Naive thymus-derived CD8-positive, alpha-beta T cell (primary cell): ENCODE data around the gene TTC39B. TPM values are rescaled to one million over a fixed set of nuclear protein-coding genes. Genes with fewer than 3 reads are reported as not detected.
A peak's percentile ranks its signal among the peaks of the same experiment; 100 is the strongest.

ENCODE experiments used
- ATAC-seq, 2 donors: fragments of 150-1000 bp; cut with Tn5 transposase in 1 of 2; sonication (Bioruptor Pico), chemical (Tn5 transposase) in 1 of 2; 1 replicate in 1 of 2; 2 replicates in 1 of 2; pipeline ENCODE4 v1.10.0; 2021; ENCODE audit warnings: mild to moderate bottlenecking in 2 of 2, moderate library complexity in 2 of 2
- POLR2A ChIA-PET: fragments of 350-600 bp; sonication (Branson Sonifier 250); formaldehyde crosslinking; loops from one replicate; lab custom pipeline; 2021; ENCODE audit warnings: antibody characterized with exemption; lab: Charles Lee
- DNase-seq, 10 donors: peaks; one replicate each; pipeline versions ENCODE4 v3.0.0 to v3.0.0-alpha.2; 2020 to 2022
- H3K27ac Mint-ChIP-seq, 10 donors: one replicate each; pipeline ENCODE4 v1.8.0; 2020 to 2022; ENCODE audit warnings: mild to moderate bottlenecking in 10 of 10, mixed read lengths in 10 of 10, moderate library complexity in 4 of 10, inconsistent platforms in 1 of 10
- H3K27me3 Mint-ChIP-seq, 5 donors: one replicate each; pipeline ENCODE4 v1.8.0; 2021 to 2022; ENCODE audit warnings: mixed read lengths in 5 of 5
- H3K36me3 Mint-ChIP-seq, 3 donors: one replicate each; pipeline ENCODE4 v1.8.0; 2020 to 2022; ENCODE audit warnings: mixed read lengths in 3 of 3, mild to moderate bottlenecking in 2 of 3, inconsistent platforms in 1 of 3
- H3K4me1 Mint-ChIP-seq, 4 donors: one replicate each; pipeline ENCODE4 v1.8.0; 2021 to 2022; ENCODE audit warnings: mixed read lengths in 4 of 4
- H3K4me3 Mint-ChIP-seq, 10 donors: one replicate each; pipeline ENCODE4 v1.8.0; 2020 to 2022; ENCODE audit warnings: mild to moderate bottlenecking in 10 of 10, mixed read lengths in 10 of 10, moderate library complexity in 6 of 10, inconsistent platforms in 1 of 10
- H3K9me3 Mint-ChIP-seq, 9 donors: one replicate each; pipeline ENCODE4 v1.8.0; 2020 to 2022; ENCODE audit warnings: mixed read lengths in 9 of 9, mild to moderate bottlenecking in 3 of 9, inconsistent platforms in 1 of 9, moderate library complexity in 1 of 9
- polyA plus RNA-seq, 3 donors: library from polyadenylated mRNA; unstranded; fragments of 300-500 nt; fragmentation: Illumina TruSeq; gene quantifications; one replicate each; pipeline ENCODE4 v1.2.3, GENCODE V29; 2021
- total RNA-seq, 8 experiments: library from RNA in 2 of 8; stranded (reverse) in 2 of 8; gene quantifications; one replicate each; pipeline ENCODE4 v1.2.3 and lab custom pipeline; 2021 to 2026

Gene TTC39B
- total and polyA plus RNA-seq, 5 experiments from 2014 or later, result 4.5 to 44.8 (median 13.0) TPM

DNA sequence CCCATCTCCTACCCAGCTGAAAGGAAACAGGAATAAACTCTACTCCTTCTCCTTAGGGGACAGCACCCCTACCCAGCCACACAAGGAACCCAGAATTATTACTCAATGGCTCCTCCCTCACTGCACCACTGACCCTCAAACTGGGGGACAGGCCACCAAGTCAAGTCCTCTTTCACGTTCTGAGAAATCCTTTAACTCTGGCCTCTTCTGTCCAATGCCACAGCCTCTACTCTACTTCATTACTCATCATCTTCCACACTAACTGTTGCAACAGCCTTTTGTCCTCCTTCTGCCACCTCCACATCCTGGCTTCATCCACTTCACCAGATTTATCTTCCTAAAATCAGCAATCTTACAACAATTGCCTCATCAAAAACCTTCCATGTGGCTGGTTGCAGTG, 6.8 kb downstream of the TTC39B start:
- Mint-ChIP-seq H3K36me3 (peaks cover 0 to 24% (median 4%) of the 10 kb centered on the region in 3 donors), H3K9me3 (peaks cover 0 to 9% (median 2%) of the 10 kb centered on the region in 9 donors), H3K4me3 (peak overlapping the region; percentile 76 to 92 (median 84)), H3K4me1 (peaks cover 39 to 80% (median 76%) of the 10 kb centered on the region in 4 donors), H3K27ac (peak overlapping the region; percentile 93 to 100 (median 97)), H3K27me3 (no peaks in the 10 kb centered on the region)
- ATAC-seq, result no peak
- no peak for DNase-seq
- POLR2A ChIA-PET, result interaction anchor here (1.1 to 9.4 kb wide), 5 partner anchors 7 to 211 kb away, joined by 3 to 129 read pairs (median 8); partner anchors contain the start of genes PSIP1, SNAPC3 and TTC39B

DNA sequence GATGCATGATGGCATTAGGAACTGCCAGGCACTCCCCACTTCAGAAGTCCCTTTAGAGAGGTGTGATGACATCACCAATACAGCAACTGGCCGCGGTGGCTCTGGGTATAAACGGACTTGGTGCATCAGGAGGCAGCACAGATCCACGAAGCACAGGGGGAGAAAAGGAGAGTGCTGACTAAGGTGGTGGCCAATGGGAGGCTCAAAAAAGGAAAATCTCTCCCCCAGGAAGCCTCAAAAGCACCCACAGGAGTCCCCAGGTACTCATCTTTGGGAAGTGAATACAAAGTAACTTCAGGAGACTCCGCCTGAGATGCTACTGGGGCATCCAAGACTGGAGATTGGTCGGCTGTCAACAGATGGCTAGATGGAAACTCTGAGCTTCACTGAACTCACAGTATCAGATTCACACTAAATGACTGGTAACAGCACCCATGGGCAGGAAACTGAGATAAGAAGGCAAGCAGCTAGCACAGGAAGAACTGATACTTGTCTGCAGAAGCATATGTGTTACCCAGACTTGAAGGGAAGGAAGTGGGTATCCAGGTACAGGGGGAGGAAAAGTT, 7.6 kb downstream of the TTC39B start:
- H3K4me1 Mint-ChIP-seq, result peaks cover 40 to 80% (median 76%) of the 10 kb centered on the region in 4 donors
- H3K36me3 Mint-ChIP-seq, result peaks cover 0 to 24% (median 4%) of the 10 kb centered on the region in 3 donors
- H3K27ac Mint-ChIP-seq, result peak overlapping the region; percentile 93 to 100 (median 97)
- DNase-seq (peak; percentile 21 to 78 (median 49)), ATAC-seq (peak; percentile 78 to 89)
- H3K27me3 Mint-ChIP-seq, result no peaks in the 10 kb centered on the region
- POLR2A ChIA-PET, result interaction anchor here (0.6 to 9.4 kb wide), 9 partner anchors 8 to 211 kb away, joined by 3 to 129 read pairs (median 5); partner anchors contain the start of genes PSIP1, SNAPC3 and TTC39B
- peaks cover 0 to 9% (median 2%) of the 10 kb centered on the region in 9 donors for H3K9me3 Mint-ChIP-seq
- H3K4me3 Mint-ChIP-seq, result peak overlapping the region; percentile 76 to 92 (median 84)

DNA sequence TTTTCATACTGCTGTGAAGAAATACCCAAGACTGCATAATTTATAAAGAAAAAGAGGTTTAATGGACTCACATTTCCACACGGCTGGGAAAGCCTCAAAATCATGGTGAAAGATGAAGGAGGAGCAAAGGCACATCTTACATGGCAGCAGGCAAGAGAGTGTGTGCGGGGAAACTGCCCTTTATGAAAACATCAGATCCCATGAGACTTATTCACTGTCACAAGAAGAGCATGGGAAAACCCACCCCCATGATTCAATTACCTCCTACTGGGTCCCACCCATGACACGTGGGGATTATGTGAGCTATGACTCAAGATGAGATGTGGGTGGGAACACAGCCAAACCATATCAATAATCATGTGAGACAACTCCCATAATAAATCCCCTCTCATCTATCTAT, 8.7 kb downstream of the TTC39B start:
- ATAC-seq (no peak), DNase-seq (peak in 1 of 10 donors; percentile 17)
- Mint-ChIP-seq H3K4me1 (peaks cover 40 to 84% (median 82%) of the 10 kb centered on the region in 4 donors), H3K36me3 (peaks cover 0 to 20% (median 4%) of the 10 kb centered on the region in 3 donors), H3K27me3 (no peaks in the 10 kb centered on the region), H3K9me3 (peaks cover 0 to 9% (median 2%) of the 10 kb centered on the region in 9 donors), H3K27ac (peak overlapping the region; percentile 93 to 100 (median 97)), H3K4me3 (peak overlapping the region; percentile 76 to 92 (median 84))
- POLR2A ChIA-PET, result interaction anchor here (1.0 to 9.4 kb wide), 3 partner anchors 9 to 212 kb away, joined by 3 to 129 read pairs (median 19); partner anchors contain the start of genes PSIP1 and TTC39B

DNA sequence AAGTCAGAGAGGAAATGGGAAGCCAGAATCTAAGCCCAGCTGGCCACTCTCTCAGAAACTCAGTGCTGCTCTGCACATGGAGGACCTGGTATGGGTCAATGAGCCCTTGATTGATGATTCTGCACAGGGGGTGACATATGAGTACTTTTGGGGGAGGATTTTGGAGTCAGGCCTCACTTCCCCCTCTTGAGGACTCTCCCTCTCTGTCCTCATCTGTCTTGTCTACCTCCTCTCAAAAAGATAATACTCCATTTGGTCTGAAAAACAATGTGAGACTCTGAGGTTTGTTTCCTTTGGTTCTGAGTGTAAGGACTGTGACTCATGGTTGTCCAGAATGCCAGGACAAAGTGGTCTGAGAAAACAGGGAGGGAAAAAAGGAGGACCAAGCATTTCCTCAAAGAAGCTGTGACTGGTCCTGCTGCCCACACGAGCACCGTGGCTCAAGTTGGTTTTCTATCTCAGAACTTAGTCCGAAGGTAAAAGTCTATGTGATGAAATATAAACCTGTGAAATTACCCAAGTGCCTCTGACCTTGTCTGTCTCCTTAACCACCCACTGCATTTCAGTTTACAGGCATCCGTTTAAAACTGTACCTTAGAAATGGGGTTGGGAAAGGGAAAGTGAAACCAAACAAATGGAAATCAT, 11.1 kb downstream of the TTC39B start:
- peaks cover 43 to 93% (median 84%) of the 10 kb centered on the region in 4 donors for H3K4me1 Mint-ChIP-seq
- H3K36me3 Mint-ChIP-seq, result peaks cover 0 to 14% (median 5%) of the 10 kb centered on the region in 3 donors
- DNase-seq (peak in 3 of 10 donors; percentile 44 to 66 (median 62)), ATAC-seq (peak; percentile 14 to 43)
- POLR2A ChIA-PET, result interaction anchor here (0.6 to 9.4 kb wide), 4 partner anchors 9 to 215 kb away, joined by 3 to 129 read pairs (median 10); partner anchors contain the start of genes PSIP1 and TTC39B
- H3K27me3 Mint-ChIP-seq, result no peaks in the 10 kb centered on the region
- peak overlapping the region; percentile 74 to 92 (median 84) for H3K4me3 Mint-ChIP-seq
- H3K27ac Mint-ChIP-seq, result peak overlapping the region; percentile 93 to 100 (median 97)
- peaks cover 0 to 9% (median 2%) of the 10 kb centered on the region in 9 donors for H3K9me3 Mint-ChIP-seq

GRCh38 chr9:15294604-15295003, 12.4 kb downstream of the TTC39B start:
- ATAC-seq, result no peak
- peak overlapping the region; percentile 93 to 100 (median 97) for H3K27ac Mint-ChIP-seq
- peak overlapping the region in 9 of 10 donors; percentile 75 to 85 (median 82) for H3K4me3 Mint-ChIP-seq
- H3K36me3 Mint-ChIP-seq, result peaks cover 0 to 14% (median 6%) of the 10 kb centered on the region in 3 donors
- peaks cover 0 to 9% (median 2%) of the 10 kb centered on the region in 9 donors for H3K9me3 Mint-ChIP-seq
- no peak for DNase-seq
- POLR2A ChIA-PET, result interaction anchor here (0.6 to 9.4 kb wide), 4 partner anchors 12 to 216 kb away, joined by 3 to 129 read pairs (median 3); partner anchors contain the start of genes PSIP1 and TTC39B
- H3K27me3 Mint-ChIP-seq, result no peaks in the 10 kb centered on the region
- H3K4me1 Mint-ChIP-seq, result peaks cover 36 to 90% (median 79%) of the 10 kb centered on the region in 4 donors

- Mint-ChIP-seq H3K36me3 (peaks cover 0 to 11% (median 7%) of the 10 kb centered on the region in 3 donors), H3K9me3 (peaks cover 0 to 6% (median 2%) of the 10 kb centered on the region in 9 donors), H3K27ac (peak overlapping the region; percentile 93 to 100 (median 97)), H3K4me1 (peaks cover 30 to 87% (median 72%) of the 10 kb centered on the region in 4 donors), H3K4me3 (peak overlapping the region; percentile 63 to 85 (median 80)), H3K27me3 (no peaks in the 10 kb centered on the region)
- ATAC-seq, result peak; percentile 43 to 73
- POLR2A ChIA-PET, result interaction anchor here (0.6 to 9.4 kb wide), 4 partner anchors 13 to 217 kb away, joined by 3 to 129 read pairs (median 3); partner anchors contain the start of genes PSIP1 and TTC39B
- DNase-seq, result peak in 8 of 10 donors; percentile 26 to 68 (median 44)
Observed at GRCh38 chr9:15293804-15294316, 13.2 kb downstream of the TTC39B start.

GRCh38 chr9:15293084-15293483, 13.9 kb downstream of the TTC39B start:
- H3K27ac Mint-ChIP-seq, result peak overlapping the region; percentile 93 to 100 (median 97)
- no peak for ATAC-seq
- POLR2A ChIA-PET, result interaction anchor here (0.6 to 9.4 kb wide), 2 partner anchors 14 to 163 kb away, joined by 3 to 129 read pairs; partner anchors contain the start of gene TTC39B
- H3K4me1 Mint-ChIP-seq, result peaks cover 27 to 86% (median 70%) of the 10 kb centered on the region in 4 donors
- no peak for DNase-seq
- H3K27me3 Mint-ChIP-seq, result no peaks in the 10 kb centered on the region
- peak overlapping the region in 9 of 10 donors; percentile 12 to 83 (median 64) for H3K4me3 Mint-ChIP-seq
- peaks cover 0 to 5% (median 4%) of the 10 kb centered on the region in 3 donors for H3K36me3 Mint-ChIP-seq
- H3K9me3 Mint-ChIP-seq, result no peaks in the 10 kb centered on the region

GRCh38 chr9:15289603-15290002, 17.4 kb downstream of the TTC39B start:
- H3K9me3 Mint-ChIP-seq, result no peaks in the 10 kb centered on the region
- POLR2A ChIA-PET, result interaction anchor here (0.7 to 1.2 kb wide), 2 partner anchors 10 to 17 kb away, joined by 3 read pairs; no protein-coding TSS in a partner anchor

GRCh38 chr9:15287309-15287708, 19.7 kb downstream of the TTC39B start:
- POLR2A ChIA-PET, result interaction anchor here (1.3 to 2.2 kb wide), 2 partner anchors 9 to 23 kb away, joined by 3 to 9 read pairs; no protein-coding TSS in a partner anchor
- no peaks in the 10 kb centered on the region for H3K27me3 Mint-ChIP-seq
- H3K36me3 Mint-ChIP-seq, result peaks cover 4 to 10% (median 8%) of the 10 kb centered on the region in 3 donors
- H3K9me3 Mint-ChIP-seq, result no peaks in the 10 kb centered on the region
- DNase-seq (no peak), ATAC-seq (no peak)
- peak overlapping the region in 1 of 10 donors; percentile 35 for H3K4me3 Mint-ChIP-seq
- peaks cover 19 to 61% (median 47%) of the 10 kb centered on the region in 4 donors for H3K4me1 Mint-ChIP-seq
- H3K27ac Mint-ChIP-seq, result peak overlapping the region in 2 of 10 donors; percentile 31 to 54

More at GRCh38 chr9:15289603-15290002, 17.4 kb downstream of the TTC39B start:
- Mint-ChIP-seq H3K4me1 (peaks cover 24 to 71% (median 53%) of the 10 kb centered on the region in 4 donors), H3K27ac (peak overlapping the region in 6 of 10 donors; percentile 37 to 71 (median 52)), H3K4me3 (no peak overlapping the region), H3K27me3 (no peaks in the 10 kb centered on the region), H3K36me3 (peaks cover 4 to 10% (median 8%) of the 10 kb centered on the region in 3 donors)
- no peak for ATAC-seq
- DNase-seq, result no peak

DNA sequence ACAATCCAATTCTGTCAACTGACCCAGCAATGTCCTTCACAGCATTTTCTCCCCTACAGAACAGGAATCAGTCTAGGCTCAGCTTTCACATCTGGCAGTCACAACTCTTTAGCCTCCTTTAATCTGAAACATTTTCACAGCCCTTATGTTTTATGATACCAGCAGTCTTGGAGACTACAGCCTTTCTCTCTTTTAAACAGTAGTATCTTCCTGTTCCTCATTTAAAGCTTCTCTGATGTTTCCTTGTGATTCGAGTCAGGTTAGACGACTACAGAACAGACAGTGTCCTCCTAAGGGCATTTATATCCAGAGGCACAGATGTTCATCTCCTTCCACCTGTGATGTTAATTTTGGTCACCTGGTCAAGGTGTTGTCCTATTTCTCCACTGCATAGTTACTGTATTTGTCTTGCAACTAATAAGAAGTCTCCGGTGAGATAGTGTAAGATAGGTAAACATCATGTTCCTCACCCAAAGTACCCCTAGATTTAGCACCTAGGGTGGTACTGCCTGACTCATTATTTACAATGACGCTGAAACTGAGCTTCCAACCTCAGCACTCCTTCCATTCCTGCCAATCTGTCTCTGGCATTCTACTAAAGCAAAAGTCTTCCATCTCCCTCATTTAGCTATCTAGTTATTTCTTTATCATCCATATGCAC, 20.7 kb downstream of the TTC39B start:
- ATAC-seq, result no peak
- DNase-seq, result no peak
- Mint-ChIP-seq H3K9me3 (no peaks in the 10 kb centered on the region), H3K4me1 (peaks cover 18 to 57% (median 47%) of the 10 kb centered on the region in 4 donors), H3K27ac (peak overlapping the region in 8 of 10 donors; percentile 12 to 81 (median 52)), H3K36me3 (peaks cover 4 to 10% (median 8%) of the 10 kb centered on the region in 3 donors), H3K27me3 (no peaks in the 10 kb centered on the region), H3K4me3 (peak overlapping the region in 4 of 10 donors; percentile 2 to 22 (median 8))
- POLR2A ChIA-PET, result interaction anchor here (1.2 to 2.2 kb wide), 2 partner anchors 10 to 20 kb away, joined by 3 to 9 read pairs; no protein-coding TSS in a partner anchor
